HG02943 (cell line): ENCODE measurements around the gene ZNF512B.
"Not testable (repeated sequence)": the region's sequence is repeated elsewhere in the genome, so short reads cannot be mapped to it uniquely, and the experiment has no call there.

Source experiments
- ATAC-seq: cut with Tn5 transposase; IDR thresholded peaks from one replicate; pipeline ENCODE4 v1.9.1; 2021; ENCODE audit warnings: mild to moderate bottlenecking, low read depth, moderate library complexity; ENCODE audit not compliant: unreplicated experiment

The ZNF512B gene

GRCh38 chr20:63978319-63979228, 8.8 kb upstream of the ZNF512B start:
- ATAC-seq = no peak

GRCh38 chr20:63977739-63978276, 8.1 kb upstream of the ZNF512B start:
- no peak for ATAC-seq

GRCh38 chr20:63976980-63977738, 7.4 kb upstream of the ZNF512B start:
- ATAC-seq = no peak

GRCh38 chr20:63976511-63976910, 6.8 kb upstream of the ZNF512B start:
- ATAC-seq = not testable (repeated sequence)

- no peak for ATAC-seq
Measured at GRCh38 chr20:63974402-63975200, 4.9 kb upstream of the ZNF512B start.

GRCh38 chr20:63973636-63974401, 4.1 kb upstream of the ZNF512B start:
- ATAC-seq = no peak

GRCh38 chr20:63973160-63973479, 3.4 kb upstream of the ZNF512B start:
- no peak for ATAC-seq

- no peak for ATAC-seq
Measured at GRCh38 chr20:63972312-63973159, 2.8 kb upstream of the ZNF512B start.

GRCh38 chr20:63971960-63972311, 2.2 kb upstream of the ZNF512B start:
- not testable (repeated sequence) for ATAC-seq

GRCh38 chr20:63970714-63971431, 1.1 kb upstream of the ZNF512B start:
- no peak for ATAC-seq

- ATAC-seq = no peak
Measured at GRCh38 chr20:63968928-63969760, 586 bp downstream of the ZNF512B start.

GRCh38 chr20:63968136-63968927, 1.4 kb downstream of the ZNF512B start:
- ATAC-seq = no peak

GRCh38 chr20:63967330-63968135, 2.2 kb downstream of the ZNF512B start:
- ATAC-seq = no peak

- no peak for ATAC-seq
Measured at GRCh38 chr20:63966944-63967322, 2.8 kb downstream of the ZNF512B start.

GRCh38 chr20:63966172-63966943, 3.4 kb downstream of the ZNF512B start:
- no peak for ATAC-seq
